HepG2 (cell line): ENCODE data around the gene TMEM151A. TPM values are rescaled to one million over a fixed set of nuclear protein-coding genes. Genes with fewer than 3 reads are reported as not detected.

Experiments
- ATAC-seq: fragments of 200-7000 bp; cut with Tn5 transposase; 3 replicates; pipeline ENCODE4 v1.9.1; 2020; ENCODE audit warnings: mild to moderate bottlenecking, moderate library complexity
- BruUV-seq: library from RNA; stranded (reverse); fragments of 400-500 nt; replicated peaks from 2 replicates; lab custom pipeline; 2021; lab: Mats Ljungman, UMichigan
- CTCF ChIA-PET: fragments of 300-600 bp; formaldehyde crosslinking; extraction: SDS; loops from one replicate; lab custom pipeline; 2021; ENCODE audit warnings: low total read pairs, inconsistent platforms, low intra/inter-chr PET ratio; lab: Yijun Ruan, JAX
- POLR2A ChIA-PET: fragments of 350-600 bp; sonication (Branson Sonifier 250); formaldehyde crosslinking; loops from one replicate; lab custom pipeline; 2020; ENCODE audit warnings: antibody characterized with exemption, inconsistent platforms; lab: Yijun Ruan, JAX
- DNase-seq: peaks from one replicate; pipeline ENCODE4 v3.0.0-alpha.2; 2015; ENCODE audit warnings: low spot score
- FAIRE-seq: peaks from 3 replicates; lab custom pipeline; 2011; peaks lifted over from hg19 to GRCh38; lab: Jason Lieb, UNC
- H2AFZ ChIP-seq: one replicate; pipeline ENCODE4 v1.6.1; 2011; ENCODE audit warnings: low read length, inconsistent platforms
- H3K27ac ChIP-seq: fragments of 300-600 bp; 3 replicates; pipeline ENCODE4 v1.8.0; 2011; ENCODE audit warnings: mixed run types, mild to moderate bottlenecking, mixed read lengths, low read length, inconsistent platforms; ENCODE audit not compliant: insufficient read depth; ENCODE audit errors: extremely low read length
- H3K27me3 ChIP-seq, 2 experiments: fragments of 200-600 bp in 1 of 2; 2 replicates in 1 of 2; 3 replicates in 1 of 2; pipeline versions ENCODE4 v1.6.0 to v1.8.0; 2011; ENCODE audit warnings: low read length in 2 of 2, mild to moderate bottlenecking in 2 of 2, moderate library complexity in 2 of 2, inconsistent platforms in 1 of 2; ENCODE audit not compliant: insufficient read depth in 2 of 2, control insufficient read depth in 1 of 2
- H3K36me3 ChIP-seq, 2 experiments: fragments of 200-600 bp in 1 of 2; replicated peaks in 1 of 2; 2 replicates in 1 of 2; 3 replicates in 1 of 2; pipeline versions ENCODE4 v1.5.1 to v1.8.0; 2011; ENCODE audit warnings: low read length in 2 of 2, inconsistent platforms in 1 of 2; ENCODE audit not compliant: insufficient read depth in 2 of 2, control insufficient read depth in 1 of 2
- H3K4me1 ChIP-seq: 2 replicates; pipeline ENCODE4 v1.5.1; 2012; ENCODE audit warnings: low read length, inconsistent platforms; ENCODE audit not compliant: insufficient read depth
- H3K4me2 ChIP-seq: 2 replicates; pipeline ENCODE4 v1.6.0; 2011; ENCODE audit warnings: low read depth, low read length, inconsistent platforms
- H3K4me3 ChIP-seq, 3 experiments: fragments of 200-600 bp in 1 of 3; sonication (generic), shearing (Covaris generic) in 1 of 3; replicated peaks in 1 of 3; 2 replicates each; pipeline ENCODE4 v1.5.1; 2011 to 2016; ENCODE audit warnings: low read length in 3 of 3, inconsistent platforms in 2 of 3, low read depth in 2 of 3, mild to moderate bottlenecking in 2 of 3, control low read depth in 1 of 3, mixed read lengths in 1 of 3; ENCODE audit not compliant: insufficient read depth in 1 of 3
- H3K79me2 ChIP-seq: one replicate; pipeline ENCODE4 v1.6.1; 2011; ENCODE audit warnings: low read length, inconsistent platforms; ENCODE audit not compliant: insufficient read depth
- H3K9ac ChIP-seq: 2 replicates; pipeline ENCODE4 v1.6.0; 2011; ENCODE audit warnings: mild to moderate bottlenecking, low read depth, low read length, inconsistent platforms; ENCODE audit not compliant: insufficient read depth
- H3K9me3 ChIP-seq: 2 replicates; pipeline ENCODE4 v1.5.1; 2012; ENCODE audit warnings: mild to moderate bottlenecking, low read length
- H4K20me1 ChIP-seq: 2 replicates; pipeline ENCODE4 v1.6.0; 2011; ENCODE audit warnings: inconsistent platforms, mild to moderate bottlenecking, low read length, moderate library complexity; ENCODE audit not compliant: insufficient read depth
- MAFF ChIP-seq: IDR thresholded peaks from 2 replicates; pipeline ENCODE4 v1.6.1; 2011; ENCODE audit warnings: low read depth, low read length, improper control_type of control experiment
- MAFK ChIP-seq, 2 experiments: IDR thresholded peaks in 1 of 2; conservative IDR thresholded peaks in 1 of 2; 2 replicates each; pipeline ENCODE4 v1.6.1; 2011; ENCODE audit warnings: improper control_type of control experiment in 2 of 2, low read length in 2 of 2
- POLR2G ChIP-seq: fragments of 200-400 bp; formaldehyde crosslinking; IDR thresholded peaks from 2 replicates; pipeline ENCODE4 v1.6.1; 2018; ENCODE audit warnings: mild to moderate bottlenecking, low read depth, low read length, moderate library complexity
- ZMYM4 ChIP-seq: sonication (generic); formaldehyde crosslinking; IDR thresholded peaks from 2 replicates; pipeline ENCODE4 v1.8.1; 2023; ENCODE audit warnings: mild to moderate bottlenecking, missing genetic modification reagents
- ZNF30 ChIP-seq: sonication (generic); formaldehyde crosslinking; IDR thresholded peaks from 2 replicates; pipeline ENCODE4 v1.5.0; 2020; ENCODE audit warnings: mild to moderate bottlenecking, missing genetic modification reagents
- WGBS: methylation state at CpG from one replicate; pipeline ENCODE4 v1.1.6; 2017; ENCODE audit warnings: low lambda C conversion rate; 5-methylcytosine and 5-hydroxymethylcytosine counted together
- in situ Hi-C: cut with HindIII; loops from 2 replicates; pipeline ENCODE4 v1.10.0; 2017; ENCODE audit warnings: low pct_unique_long_range_greater_than_20kb; ENCODE audit not compliant: extremely low pct_ligation_motif_present
- intact Hi-C: fragments of 100-400 bp; cut with micrococcal nuclease; formaldehyde crosslinking; loops from one replicate; pipeline ENCODE4 v1.10.0; 2022; ENCODE audit not compliant: unreplicated experiment
- polyA plus RNA-seq, 8 experiments: library from polyadenylated mRNA; depleted of rRNA in 3 of 8; stranded (reverse) in 7 of 8; unstranded in 1 of 8; fragments of >200 nt; fragmentation: Illumina TruSeq in 4 of 8; extraction: Trizol in 4 of 8; gene quantifications; 2 replicates each; pipeline versions ENCODE4 v1.2.1 to v1.2.3, GENCODE V29; 2011 to 2016; ENCODE audit warnings: low read depth in 4 of 8, missing spikeins in 1 of 8, mixed read lengths in 1 of 8; ENCODE audit not compliant: insufficient read depth in 1 of 8
- total RNA-seq, 5 experiments: library from RNA; depleted of rRNA; stranded (reverse); fragments of >200 nt; fragmentation: Illumina TruSeq; extraction: Trizol; gene quantifications; 2 replicates each; pipeline ENCODE4 v1.2.3, GENCODE V29; 2016; ENCODE audit warnings: low read depth in 1 of 5
- TF ChIP-seq, protein P1 (sequence below): sonication (generic); formaldehyde crosslinking; IDR thresholded peaks from 2 replicates; pipeline ENCODE4 v1.4.0; 2020; ENCODE audit warnings: missing genetic modification reagents

The TMEM151A gene
- total and polyA plus RNA-seq, 2 of the 13 experiments (the other 11 are each of a cell fraction or from before 2014, with no cell fraction given): 0.18 to 0.33 TPM

DNA sequence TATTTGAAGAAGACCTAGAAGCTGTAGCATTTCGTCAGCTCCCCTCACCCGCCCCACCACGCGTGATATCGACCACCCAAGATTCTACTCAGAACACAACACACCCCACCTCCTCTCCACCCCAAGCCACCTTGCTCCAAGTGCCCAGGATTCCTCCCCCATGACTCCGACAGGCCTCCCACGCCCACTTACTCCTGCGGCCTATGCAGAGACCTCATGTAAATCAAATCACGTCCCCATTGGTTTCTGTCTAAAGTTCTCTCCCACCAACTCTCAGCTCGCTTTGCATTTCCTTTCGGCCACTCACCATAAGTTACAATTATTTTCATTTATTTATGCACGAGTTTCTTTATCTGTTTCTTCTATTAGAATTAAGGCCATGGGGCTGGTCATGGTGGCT lies 11.0 kb downstream of the TMEM151A start:
- DNase-seq: no peak
- Histone ChIP-seq H3K4me2 (no peak overlapping the region), H4K20me1 (no peaks in the 10 kb centered on the region), H3K27ac (no peak overlapping the region), H3K36me3 (no peaks in the 10 kb centered on the region), H2AFZ (no peak overlapping the region), H3K9me3 (no peaks in the 10 kb centered on the region), H3K4me3 (no peak overlapping the region), H3K9ac (no peak overlapping the region), H3K27me3 (peaks cover 1 to 11% of the 10 kb centered on the region in 2 experiments; a peak in 4 of 5 replicates), H3K4me1 (no peaks in the 10 kb centered on the region), H3K79me2 (no peaks in the 10 kb centered on the region)
- 44% methylated on average over 12 of the region's 12 CpGs for WGBS
- BruUV-seq: no TSS peak
- TF ChIP-seq POLR2G (no peak), ZMYM4 (no peak), ZNF30 (CRISPR knock-in tag) (no peak)
- in situ Hi-C loops (no loop called here), intact Hi-C loops (no loop called here)
- ATAC-seq: no peak
- ChIA-PET CTCF (no interaction called here), POLR2A (interaction anchor here (1.8 to 1.9 kb wide), 2 partner anchors 10 to 14 kb away, joined by 9 to 14 read pairs; partner anchors contain the start of gene YIF1A)
- FAIRE-seq: no peak

DNA sequence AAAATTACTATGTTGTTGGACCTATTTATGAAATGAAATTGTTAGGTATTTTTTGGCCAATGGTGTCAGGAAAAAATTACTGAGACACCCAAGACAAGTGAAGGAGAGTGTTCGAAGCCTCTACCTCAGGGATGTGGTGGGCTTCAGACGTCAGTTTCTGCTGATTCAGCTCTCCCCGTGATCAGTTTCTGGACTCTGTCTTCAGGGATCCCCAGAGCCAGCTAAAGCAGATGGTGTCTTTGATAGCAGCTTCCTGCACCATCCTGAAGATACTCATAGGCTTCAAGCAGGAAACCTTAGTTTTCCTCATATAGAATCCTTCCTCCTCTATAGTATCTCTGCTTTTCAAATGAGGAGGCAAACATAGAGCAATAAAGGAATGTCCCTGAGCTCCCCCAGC lies 17.8 kb downstream of the TMEM151A start:
- CTCF ChIA-PET: interaction anchor here (0.8 kb wide), 1 partner anchor 21 kb away, joined by 3 read pairs; the partner anchor contains the start of gene YIF1A

More for the DNA sequence above, 17.8 kb downstream of the TMEM151A start:
- POLR2A ChIA-PET: interaction anchor here (1.2 to 5.2 kb wide), 2 partner anchors 9 to 22 kb away, joined by 4 to 121 read pairs; partner anchors contain the start of gene YIF1A
- no peaks in the 10 kb centered on the region for H3K79me2 ChIP-seq
- no peak for ATAC-seq
- H3K9ac ChIP-seq: no peak overlapping the region
- DNase-seq: no peak
- TF ChIP-seq MAFF: peak; percentile 78
- TF ChIP-seq, protein P1, sequence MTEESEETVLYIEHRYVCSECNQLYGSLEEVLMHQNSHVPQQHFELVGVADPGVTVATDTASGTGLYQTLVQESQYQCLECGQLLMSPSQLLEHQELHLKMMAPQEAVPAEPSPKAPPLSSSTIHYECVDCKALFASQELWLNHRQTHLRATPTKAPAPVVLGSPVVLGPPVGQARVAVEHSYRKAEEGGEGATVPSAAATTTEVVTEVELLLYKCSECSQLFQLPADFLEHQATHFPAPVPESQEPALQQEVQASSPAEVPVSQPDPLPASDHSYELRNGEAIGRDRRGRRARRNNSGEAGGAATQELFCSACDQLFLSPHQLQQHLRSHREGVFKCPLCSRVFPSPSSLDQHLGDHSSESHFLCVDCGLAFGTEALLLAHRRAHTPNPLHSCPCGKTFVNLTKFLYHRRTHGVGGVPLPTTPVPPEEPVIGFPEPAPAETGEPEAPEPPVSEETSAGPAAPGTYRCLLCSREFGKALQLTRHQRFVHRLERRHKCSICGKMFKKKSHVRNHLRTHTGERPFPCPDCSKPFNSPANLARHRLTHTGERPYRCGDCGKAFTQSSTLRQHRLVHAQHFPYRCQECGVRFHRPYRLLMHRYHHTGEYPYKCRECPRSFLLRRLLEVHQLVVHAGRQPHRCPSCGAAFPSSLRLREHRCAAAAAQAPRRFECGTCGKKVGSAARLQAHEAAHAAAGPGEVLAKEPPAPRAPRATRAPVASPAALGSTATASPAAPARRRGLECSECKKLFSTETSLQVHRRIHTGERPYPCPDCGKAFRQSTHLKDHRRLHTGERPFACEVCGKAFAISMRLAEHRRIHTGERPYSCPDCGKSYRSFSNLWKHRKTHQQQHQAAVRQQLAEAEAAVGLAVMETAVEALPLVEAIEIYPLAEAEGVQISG (CRISPR knock-in tag): no peak
- TF ChIP-seq MAFK (conservative IDR thresholded peaks at IDR 0.05 in 1 of 2, IDR thresholded peaks at IDR 0.05 in 1 of 2; ENCODE audit: low read length in 2 of 2): peak; percentile 70 to 87
- TF ChIP-seq, all 625 proteins: peak for 2
- Histone ChIP-seq H3K4me1 (peaks cover 34% of the 10 kb centered on the region), H3K27me3 (peaks cover 1 to 9% of the 10 kb centered on the region in 2 experiments; a peak in 1 of 5 replicates), H2AFZ (no peak overlapping the region), H4K20me1 (no peaks in the 10 kb centered on the region), H3K4me2 (no peak overlapping the region), H3K9me3 (no peaks in the 10 kb centered on the region), H3K36me3 (no peaks in the 10 kb centered on the region), H3K4me3 (no peak overlapping the region), H3K27ac (no peak overlapping the region)
- in situ Hi-C loops: no loop called here
- no TSS peak for BruUV-seq
- 18% methylated on average over 3 of the region's 3 CpGs for WGBS
- FAIRE-seq: no peak
- intact Hi-C loops: no loop called here
